ENCODE data around the gene LEMD2. TPM values are rescaled to one million over a fixed set of nuclear protein-coding genes. Genes with fewer than 3 reads are reported as not detected.

Gene LEMD2
- polyA plus RNA-seq, 1 of the 3 experiments (the other 2 are of a cell fraction): 56.5 TPM

GRCh38 chr6:33759887-33760629 lies 28.9 kb downstream of the LEMD2 start (continued):
- no peak for TF ChIP-seq EP300 (IDR thresholded peaks at IDR 0.05; ENCODE audit: borderline replicate concordance in 1 of 2, low read depth in 1 of 2, low read length in 1 of 2)
- no peak for TF ChIP-seq YY1 (IDR thresholded peaks at IDR 0.05; ENCODE audit: low read depth)
- TF ChIP-seq ELF1 (IDR thresholded peaks at IDR 0.05): no peak
- TF ChIP-seq, protein P1, sequence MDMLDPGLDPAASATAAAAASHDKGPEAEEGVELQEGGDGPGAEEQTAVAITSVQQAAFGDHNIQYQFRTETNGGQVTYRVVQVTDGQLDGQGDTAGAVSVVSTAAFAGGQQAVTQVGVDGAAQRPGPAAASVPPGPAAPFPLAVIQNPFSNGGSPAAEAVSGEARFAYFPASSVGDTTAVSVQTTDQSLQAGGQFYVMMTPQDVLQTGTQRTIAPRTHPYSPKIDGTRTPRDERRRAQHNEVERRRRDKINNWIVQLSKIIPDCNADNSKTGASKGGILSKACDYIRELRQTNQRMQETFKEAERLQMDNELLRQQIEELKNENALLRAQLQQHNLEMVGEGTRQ (IDR thresholded peaks at IDR 0.05; ENCODE audit: borderline replicate concordance, low read depth, low read length): no peak
- TF ChIP-seq MXI1 (IDR thresholded peaks at IDR 0.05; ENCODE audit: low read depth, low read length): no peak

DNA sequence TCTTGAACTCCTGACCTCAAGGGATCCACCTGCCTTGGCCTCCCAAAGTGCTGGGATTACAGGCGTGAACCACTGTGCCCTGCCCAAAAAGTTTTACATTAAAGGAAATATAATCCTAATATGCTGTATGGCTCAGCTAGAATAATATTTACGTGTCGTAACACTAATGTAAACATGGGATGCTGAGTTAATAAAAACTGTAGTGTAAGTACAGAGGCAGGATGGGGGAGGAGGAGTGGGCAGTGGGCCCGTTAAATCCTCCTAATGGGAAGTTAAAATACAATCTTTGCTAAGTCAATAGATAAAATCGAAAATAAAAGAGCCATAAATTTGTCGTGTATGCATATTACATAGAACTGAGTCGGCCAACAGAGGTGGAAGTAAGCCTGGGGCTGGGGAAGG lies 30.1 kb downstream of the LEMD2 start:
- WGBS (ENCODE audit: low lambda C conversion rate): 56% methylated on average over 7 of the region's 7 CpGs
- H3K27ac ChIP-seq (ENCODE audit: low read depth in 2 of 2, low read length in 1 of 2): no peak overlapping the region
- no peak for DNase-seq

DNA sequence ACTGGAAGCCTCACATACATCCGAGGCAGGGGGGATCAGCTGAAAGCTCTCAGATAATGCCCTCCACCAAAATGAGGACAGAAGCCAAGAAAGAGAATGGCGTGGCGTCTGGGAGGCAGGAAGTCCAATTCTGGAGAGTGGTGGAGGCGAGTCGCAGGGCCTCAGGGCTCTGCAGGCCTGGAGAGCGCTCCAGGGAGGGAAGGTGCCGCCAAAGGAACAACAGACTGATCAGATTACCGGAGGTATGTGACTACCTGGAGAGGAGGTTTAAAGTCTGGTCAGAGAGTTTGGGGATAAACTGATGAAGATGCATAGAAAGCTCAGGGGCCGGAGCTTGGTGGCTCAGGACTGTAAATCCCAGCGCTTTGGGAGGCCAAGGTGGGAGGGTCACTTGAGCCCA lies 31.0 kb downstream of the LEMD2 start:
- H3K27ac ChIP-seq (ENCODE audit: low read depth in 2 of 2, low read length in 1 of 2): no peak overlapping the region
- H3K4me2 ChIP-seq: no peak overlapping the region
- TF ChIP-seq NFIC (IDR thresholded peaks at IDR 0.05; ENCODE audit: borderline replicate concordance) (no peak), MXI1 (IDR thresholded peaks at IDR 0.05; ENCODE audit: low read depth, low read length) (no peak), MEF2A (IDR thresholded peaks at IDR 0.05; ENCODE audit: borderline replicate concordance, low read depth) (no peak), IRF3 (IDR thresholded peaks at IDR 0.05; ENCODE audit: low read depth, low read length) (no peak), REST (IDR thresholded peaks at IDR 0.05; ENCODE audit: low read depth, low read length) (no peak), GABPA (IDR thresholded peaks at IDR 0.05; ENCODE audit: low read depth) (no peak), TEAD4 (IDR thresholded peaks at IDR 0.05; ENCODE audit: borderline replicate concordance, insufficient read depth) (no peak), YY1 (IDR thresholded peaks at IDR 0.05; ENCODE audit: low read depth) (no peak), POLR2AphosphoS5 (IDR thresholded peaks at IDR 0.05; ENCODE audit: low read depth, low read length) (no peak), SMC3 (IDR thresholded peaks at IDR 0.05; ENCODE audit: low read depth, low read length) (no peak)
- TF ChIP-seq, protein P2, sequence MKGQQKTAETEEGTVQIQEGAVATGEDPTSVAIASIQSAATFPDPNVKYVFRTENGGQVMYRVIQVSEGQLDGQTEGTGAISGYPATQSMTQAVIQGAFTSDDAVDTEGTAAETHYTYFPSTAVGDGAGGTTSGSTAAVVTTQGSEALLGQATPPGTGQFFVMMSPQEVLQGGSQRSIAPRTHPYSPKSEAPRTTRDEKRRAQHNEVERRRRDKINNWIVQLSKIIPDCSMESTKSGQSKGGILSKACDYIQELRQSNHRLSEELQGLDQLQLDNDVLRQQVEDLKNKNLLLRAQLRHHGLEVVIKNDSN (IDR thresholded peaks at IDR 0.05; ENCODE audit: borderline replicate concordance, low read depth): no peak
- TF ChIP-seq, protein P3, sequence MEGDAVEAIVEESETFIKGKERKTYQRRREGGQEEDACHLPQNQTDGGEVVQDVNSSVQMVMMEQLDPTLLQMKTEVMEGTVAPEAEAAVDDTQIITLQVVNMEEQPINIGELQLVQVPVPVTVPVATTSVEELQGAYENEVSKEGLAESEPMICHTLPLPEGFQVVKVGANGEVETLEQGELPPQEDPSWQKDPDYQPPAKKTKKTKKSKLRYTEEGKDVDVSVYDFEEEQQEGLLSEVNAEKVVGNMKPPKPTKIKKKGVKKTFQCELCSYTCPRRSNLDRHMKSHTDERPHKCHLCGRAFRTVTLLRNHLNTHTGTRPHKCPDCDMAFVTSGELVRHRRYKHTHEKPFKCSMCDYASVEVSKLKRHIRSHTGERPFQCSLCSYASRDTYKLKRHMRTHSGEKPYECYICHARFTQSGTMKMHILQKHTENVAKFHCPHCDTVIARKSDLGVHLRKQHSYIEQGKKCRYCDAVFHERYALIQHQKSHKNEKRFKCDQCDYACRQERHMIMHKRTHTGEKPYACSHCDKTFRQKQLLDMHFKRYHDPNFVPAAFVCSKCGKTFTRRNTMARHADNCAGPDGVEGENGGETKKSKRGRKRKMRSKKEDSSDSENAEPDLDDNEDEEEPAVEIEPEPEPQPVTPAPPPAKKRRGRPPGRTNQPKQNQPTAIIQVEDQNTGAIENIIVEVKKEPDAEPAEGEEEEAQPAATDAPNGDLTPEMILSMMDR (IDR thresholded peaks at IDR 0.05): no peak

More for the DNA sequence above, 30.1 kb downstream of the LEMD2 start:
- ChIA-PET CTCF (interaction anchor here (0.7 to 14.7 kb wide), 8 partner anchors 9 to 405 kb away, joined by 3 to 204 read pairs (median 4); partner anchors contain the start of genes IP6K3 and UQCC2), POLR2A (no interaction called here)
- Histone ChIP-seq H3K27me3 (ENCODE audit: insufficient read depth) (no peaks in the 10 kb centered on the region), H3K4me2 (no peak overlapping the region), H3K36me3 (replicated peaks in 1 of 2; ENCODE audit: control insufficient read depth in 1 of 2, insufficient read depth in 2 of 2, low read length in 1 of 2) (no peaks in the 10 kb centered on the region), H3F3A (replicated peaks; ENCODE audit: insufficient read depth) (no peaks in the 10 kb centered on the region), H4K20me1 (ENCODE audit: insufficient read depth) (no peaks in the 10 kb centered on the region), H3K9me3 (no peaks in the 10 kb centered on the region), H2AFZ (ENCODE audit: low read depth) (no peak overlapping the region), H3K79me2 (ENCODE audit: insufficient read depth) (no peaks in the 10 kb centered on the region), H3K9ac (no peak overlapping the region), H3K9me2 (no peaks in the 10 kb centered on the region), H3K4me1 (ENCODE audit: control insufficient read depth in 1 of 2, insufficient read depth in 2 of 2, low read depth in 1 of 2, low read length in 1 of 2) (peaks cover 0 to 23% of the 10 kb centered on the region in 2 experiments; a peak in 1 of 4 replicates), H3K4me3 (ENCODE audit: low read depth in 2 of 2, low read length in 1 of 2) (no peak overlapping the region)
- TF ChIP-seq EZH2phosphoT487 (IDR thresholded peaks at IDR 0.05; ENCODE audit: borderline replicate concordance, low read depth): no peak
- no peak for TF ChIP-seq YY1 (IDR thresholded peaks at IDR 0.05; ENCODE audit: low read depth)

More for the DNA sequence above, 31.0 kb downstream of the LEMD2 start:
- Histone ChIP-seq H2AFZ (ENCODE audit: low read depth) (no peak overlapping the region), H3K27me3 (ENCODE audit: insufficient read depth) (no peaks in the 10 kb centered on the region), H3K4me1 (ENCODE audit: control insufficient read depth in 1 of 2, insufficient read depth in 2 of 2, low read depth in 1 of 2, low read length in 1 of 2) (peaks cover 0 to 23% of the 10 kb centered on the region in 2 experiments; a peak in 1 of 4 replicates), H3K9me3 (no peaks in the 10 kb centered on the region), H3K9ac (no peak overlapping the region), H3F3A (replicated peaks; ENCODE audit: insufficient read depth) (no peaks in the 10 kb centered on the region), H3K4me3 (ENCODE audit: low read depth in 2 of 2, low read length in 1 of 2) (no peak overlapping the region), H3K9me2 (no peaks in the 10 kb centered on the region), H3K79me2 (ENCODE audit: insufficient read depth) (no peaks in the 10 kb centered on the region), H3K36me3 (replicated peaks in 1 of 2; ENCODE audit: control insufficient read depth in 1 of 2, insufficient read depth in 2 of 2, low read length in 1 of 2) (no peaks in the 10 kb centered on the region), H4K20me1 (ENCODE audit: insufficient read depth) (no peaks in the 10 kb centered on the region)
- WGBS (ENCODE audit: low lambda C conversion rate): 85% methylated on average over 10 of the region's 10 CpGs
- ChIA-PET POLR2A (no interaction called here), CTCF (interaction anchor here (0.6 to 7.6 kb wide), 7 partner anchors 11 to 651 kb away, joined by 3 to 116 read pairs (median 6); partner anchors contain the start of genes IP6K3 and UQCC2)
- no peak for DNase-seq
